Smooth muscle cell of the coronary artery (primary cell): Measurements from ENCODE around the gene CDK5R2. TPM values are rescaled to one million over a fixed set of nuclear protein-coding genes. Genes with fewer than 3 reads are reported as not detected.

ENCODE experiments used
- total RNA-seq: library from RNA; depleted of rRNA; stranded (reverse); fragments of >200 nt; gene quantifications from 2 replicates; pipeline ENCODE4 v1.2.3, GENCODE V29; 2014; ENCODE audit warnings: low replicate concordance

Gene CDK5R2
- total RNA-seq, result 0.08 TPM in 1 of 2 replicates, not detected in the other

GRCh38 chr2:218959141-218959731, at the start of gene CDK5R2:
CDK5R2 (plus strand) TSS chr2:218959666; CDS start chr2:218959821, 155 bp downstream.

GRCh38 chr2:218985021-218985324, 25.5 kb downstream of the CDK5R2 start, which contains the start of gene FEV:
FEV (minus strand) TSS chr2:218985184; CDS start chr2:218985075, 109 bp downstream.

GRCh38 chr2:218993345-218994315, 34.2 kb downstream of the CDK5R2 start, which contains the start of gene CRYBA2:
CRYBA2 (minus strand) TSS chr2:218993422; CDS start chr2:218993176, 246 bp downstream.

Other genes with a start within 250 kb of the CDK5R2 start
- 4.8 and 5.6 TPM in 2 replicates for gene TTLL4, start 248.8 kb upstream of the CDK5R2 start, total RNA-seq
- 5.3 and 25.6 TPM in 2 replicates for gene CYP27A1, start 177.5 kb upstream of the CDK5R2 start, total RNA-seq
- 4.1 TPM in 1 of 2 replicates, not detected in the other for gene PRKAG3, start 127.9 kb upstream of the CDK5R2 start, total RNA-seq
- not detected in 2 replicates for gene WNT6, start 99.9 kb upstream of the CDK5R2 start, total RNA-seq
- gene WNT10A, start 78.8 kb upstream of the CDK5R2 start, total RNA-seq, result not detected in 2 replicates
- not detected in 2 replicates for gene FEV, start 25.5 kb downstream of the CDK5R2 start, total RNA-seq
- gene CRYBA2, start 33.8 kb downstream of the CDK5R2 start, total RNA-seq, result not detected in 2 replicates
- gene CFAP65, start 81.8 kb downstream of the CDK5R2 start, total RNA-seq, result not detected in 2 replicates
- under 0.01 TPM in 1 of 2 replicates, not detected in the other for gene IHH, start 101.3 kb downstream of the CDK5R2 start, total RNA-seq
- gene NHEJ1, start 201.1 kb downstream of the CDK5R2 start, total RNA-seq, result 10.3 and 20.4 TPM in 2 replicates
- gene SLC23A3, start 210.4 kb downstream of the CDK5R2 start, total RNA-seq, result 0.60 and 2.5 TPM in 2 replicates
- gene CNPPD1, start 217.3 kb downstream of the CDK5R2 start, total RNA-seq, result 19.5 and 32.3 TPM in 2 replicates
- 41.6 and 71.7 TPM in 2 replicates for gene RETREG2, start 218.6 kb downstream of the CDK5R2 start, total RNA-seq
- 23.9 and 30.9 TPM in 2 replicates for gene ZFAND2B, start 247.1 kb downstream of the CDK5R2 start, total RNA-seq